DOHH2 (cell line): ENCODE data around the gene EDEM3.

Source experiments
- H3F3A ChIP-seq: fragments of 200-600 bp; sonication (generic), shearing (Covaris generic); 2 replicates; pipeline ENCODE4 v1.6.0; 2016; ENCODE audit warnings: antibody characterized with exemption, mild to moderate bottlenecking; ENCODE audit not compliant: control insufficient read depth, insufficient read depth
- H3K27ac ChIP-seq: fragments of 200-600 bp; sonication (generic); 2 replicates; pipeline ENCODE4 v1.5.1; 2014; ENCODE audit warnings: low read depth, mild to moderate bottlenecking, low read length, moderate library complexity
- H3K27me3 ChIP-seq: fragments of 200-600 bp; sonication (generic); 2 replicates; pipeline ENCODE4 v1.6.1; 2014; ENCODE audit warnings: mild to moderate bottlenecking, low read length, mixed read lengths; ENCODE audit not compliant: control insufficient read depth
- H3K36me3 ChIP-seq: fragments of 200-600 bp; sonication (generic); 2 replicates; pipeline ENCODE4 v1.6.1; 2014; ENCODE audit warnings: mild to moderate bottlenecking, low read length, moderate library complexity, mixed read lengths; ENCODE audit not compliant: control insufficient read depth
- H3K4me1 ChIP-seq: fragments of 200-600 bp; sonication (generic); 2 replicates; pipeline ENCODE4 v1.6.1; 2014; ENCODE audit warnings: mild to moderate bottlenecking, low read length, mixed read lengths; ENCODE audit not compliant: control insufficient read depth
- H3K4me2 ChIP-seq: fragments of 200-600 bp; sonication (generic); 2 replicates; pipeline ENCODE4 v1.6.0; 2014; ENCODE audit warnings: mild to moderate bottlenecking, low read length, moderate library complexity
- H3K4me3 ChIP-seq: fragments of 200-600 bp; sonication (generic); 2 replicates; pipeline ENCODE4 v1.5.1; 2014; ENCODE audit warnings: mild to moderate bottlenecking, low read length, mixed read lengths
- H3K79me2 ChIP-seq: fragments of 200-600 bp; sonication (generic); 2 replicates; pipeline ENCODE4 v1.6.1; 2014; ENCODE audit warnings: mild to moderate bottlenecking, low read length, mixed read lengths; ENCODE audit not compliant: control insufficient read depth
- H3K9me2 ChIP-seq: fragments of 200-600 bp; sonication (generic); replicated peaks from 2 replicates; pipeline ENCODE4 v1.6.1; 2014; ENCODE audit warnings: mild to moderate bottlenecking, low read length, mixed read lengths; ENCODE audit not compliant: control insufficient read depth
- H3K9me3 ChIP-seq: fragments of 200-600 bp; sonication (generic); 2 replicates; pipeline ENCODE4 v1.6.1; 2014; ENCODE audit warnings: antibody characterized with exemption, low read length, mixed read lengths; ENCODE audit not compliant: control insufficient read depth, insufficient read depth
- H4K20me1 ChIP-seq: fragments of 200-600 bp; sonication (generic); 2 replicates; pipeline ENCODE4 v1.6.0; 2014; ENCODE audit warnings: low read depth, mild to moderate bottlenecking, antibody characterized with exemption, low read length, moderate library complexity; ENCODE audit not compliant: control insufficient read depth, insufficient read depth
- CTCF ChIP-seq: fragments of 200-600 bp; sonication (generic); IDR thresholded peaks from one replicate; pipeline ENCODE4 v1.5.1; 2014; ENCODE audit warnings: antibody characterized with exemption, mild to moderate bottlenecking, low read depth, low read length; ENCODE audit not compliant: poor library complexity, severe bottlenecking
- EZH2phosphoT487 ChIP-seq: fragments of 200-600 bp; sonication (generic); IDR thresholded peaks from 2 replicates; pipeline ENCODE4 v1.6.1; 2017; ENCODE audit warnings: borderline replicate concordance, mild to moderate bottlenecking, antibody characterized with exemption, low read length, moderate library complexity, mixed read lengths

Gene EDEM3

GRCh38 chr1:184724843-184725242 is 29.8 kb downstream of the EDEM3 start:
- Histone ChIP-seq H3K36me3 (peaks cover 54% of the 10 kb centered on the region), H3K27me3 (no peaks in the 10 kb centered on the region), H3K9me2 (no peaks in the 10 kb centered on the region), H4K20me1 (no peaks in the 10 kb centered on the region), H3K9me3 (no peaks in the 10 kb centered on the region), H3K79me2 (no peaks in the 10 kb centered on the region), H3K4me3 (no peak overlapping the region), H3K4me1 (no peaks in the 10 kb centered on the region), H3K4me2 (no peak overlapping the region), H3K27ac (no peak overlapping the region), H3F3A (no peaks in the 10 kb centered on the region)
- no peak for TF ChIP-seq EZH2phosphoT487
- TF ChIP-seq CTCF, result no peak

GRCh38 chr1:184716158-184716557 is 38.5 kb downstream of the EDEM3 start:
- Histone ChIP-seq H3K79me2 (no peaks in the 10 kb centered on the region), H3K9me3 (no peaks in the 10 kb centered on the region), H3K4me3 (no peak overlapping the region), H3K9me2 (no peaks in the 10 kb centered on the region), H3K4me2 (no peak overlapping the region), H3K4me1 (no peaks in the 10 kb centered on the region), H3F3A (no peaks in the 10 kb centered on the region), H3K27me3 (no peaks in the 10 kb centered on the region), H3K36me3 (peaks cover 64% of the 10 kb centered on the region), H4K20me1 (no peaks in the 10 kb centered on the region), H3K27ac (no peak overlapping the region)
- no peak for TF ChIP-seq CTCF
- TF ChIP-seq EZH2phosphoT487, result no peak

- Histone ChIP-seq H3K27ac (no peak overlapping the region), H3K27me3 (no peaks in the 10 kb centered on the region), H3K9me3 (no peaks in the 10 kb centered on the region), H4K20me1 (no peaks in the 10 kb centered on the region), H3K4me3 (no peak overlapping the region), H3F3A (no peaks in the 10 kb centered on the region), H3K9me2 (no peaks in the 10 kb centered on the region), H3K4me1 (no peaks in the 10 kb centered on the region), H3K79me2 (no peaks in the 10 kb centered on the region), H3K4me2 (no peak overlapping the region), H3K36me3 (peaks cover 77% of the 10 kb centered on the region)
- no peak for TF ChIP-seq EZH2phosphoT487
Observed at GRCh38 chr1:184709418-184709817, 45.2 kb downstream of the EDEM3 start.

GRCh38 chr1:184708084-184708676 is 46.5 kb downstream of the EDEM3 start:
- Histone ChIP-seq H4K20me1 (no peaks in the 10 kb centered on the region), H3K27ac (no peak overlapping the region), H3F3A (no peaks in the 10 kb centered on the region), H3K27me3 (no peaks in the 10 kb centered on the region), H3K4me3 (no peak overlapping the region), H3K9me3 (no peaks in the 10 kb centered on the region), H3K9me2 (no peaks in the 10 kb centered on the region), H3K4me1 (no peaks in the 10 kb centered on the region), H3K36me3 (peaks cover 77% of the 10 kb centered on the region), H3K79me2 (no peaks in the 10 kb centered on the region), H3K4me2 (no peak overlapping the region)
- no peak for TF ChIP-seq CTCF
- TF ChIP-seq EZH2phosphoT487, result no peak
